Measurements from ENCODE around the gene LUC7L3. TPM values are rescaled to one million over a fixed set of nuclear protein-coding genes. Genes with fewer than 3 reads are reported as not detected.

The LUC7L3 gene
- total RNA-seq, 1 donor from 2014 or later, result 32.0 TPM

DNA sequence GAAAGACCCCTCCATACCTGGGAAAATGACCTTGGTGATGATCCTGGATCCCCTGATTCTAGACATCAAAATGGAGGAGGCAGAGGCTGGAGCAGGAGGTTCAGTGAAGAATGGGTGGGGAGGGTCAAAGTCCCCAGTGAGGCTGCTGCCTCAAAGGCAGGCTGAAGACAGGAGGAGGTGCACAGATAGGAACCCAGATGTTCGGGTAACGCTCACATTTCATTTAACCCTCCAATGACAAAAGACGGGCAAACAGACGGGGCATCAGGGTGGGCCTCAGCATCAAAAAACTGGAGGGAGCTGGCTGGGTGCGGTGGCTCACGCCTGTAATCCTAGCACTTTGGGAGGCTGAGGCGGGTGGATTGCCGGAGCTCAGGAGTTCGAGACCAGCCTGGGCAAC is 48.0 kb downstream of the LUC7L3 start, which contains the start of gene ANKRD40CL:
Gene ANKRD40CL, minus strand, starts transcription at position 73 of the 400 bp plus-strand sequence. CDS start 605 bp downstream, outside the sequence.
- H3K9me3 ChIP-seq, result no peaks in the 10 kb centered on the region
- no peak within 1 kb of the TSS for H3K27ac ChIP-seq
- H3K27me3 ChIP-seq, result no peaks in the 10 kb centered on the region
- TF ChIP-seq, protein P1, sequence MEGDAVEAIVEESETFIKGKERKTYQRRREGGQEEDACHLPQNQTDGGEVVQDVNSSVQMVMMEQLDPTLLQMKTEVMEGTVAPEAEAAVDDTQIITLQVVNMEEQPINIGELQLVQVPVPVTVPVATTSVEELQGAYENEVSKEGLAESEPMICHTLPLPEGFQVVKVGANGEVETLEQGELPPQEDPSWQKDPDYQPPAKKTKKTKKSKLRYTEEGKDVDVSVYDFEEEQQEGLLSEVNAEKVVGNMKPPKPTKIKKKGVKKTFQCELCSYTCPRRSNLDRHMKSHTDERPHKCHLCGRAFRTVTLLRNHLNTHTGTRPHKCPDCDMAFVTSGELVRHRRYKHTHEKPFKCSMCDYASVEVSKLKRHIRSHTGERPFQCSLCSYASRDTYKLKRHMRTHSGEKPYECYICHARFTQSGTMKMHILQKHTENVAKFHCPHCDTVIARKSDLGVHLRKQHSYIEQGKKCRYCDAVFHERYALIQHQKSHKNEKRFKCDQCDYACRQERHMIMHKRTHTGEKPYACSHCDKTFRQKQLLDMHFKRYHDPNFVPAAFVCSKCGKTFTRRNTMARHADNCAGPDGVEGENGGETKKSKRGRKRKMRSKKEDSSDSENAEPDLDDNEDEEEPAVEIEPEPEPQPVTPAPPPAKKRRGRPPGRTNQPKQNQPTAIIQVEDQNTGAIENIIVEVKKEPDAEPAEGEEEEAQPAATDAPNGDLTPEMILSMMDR (IDR thresholded peaks at IDR 0.05), result no peak
- intact Hi-C loops (cut with DNase I), result no loop called here
- no peak within 1 kb of the TSS for H3K4me3 ChIP-seq
- no peak for DNase-seq (ENCODE audit: low spot score in 2 of 2)
- no peaks in the 10 kb centered on the region for H3K36me3 ChIP-seq
- H3K4me1 ChIP-seq, result peaks cover 6 to 11% of the 10 kb centered on the region in 2 donors

DNA sequence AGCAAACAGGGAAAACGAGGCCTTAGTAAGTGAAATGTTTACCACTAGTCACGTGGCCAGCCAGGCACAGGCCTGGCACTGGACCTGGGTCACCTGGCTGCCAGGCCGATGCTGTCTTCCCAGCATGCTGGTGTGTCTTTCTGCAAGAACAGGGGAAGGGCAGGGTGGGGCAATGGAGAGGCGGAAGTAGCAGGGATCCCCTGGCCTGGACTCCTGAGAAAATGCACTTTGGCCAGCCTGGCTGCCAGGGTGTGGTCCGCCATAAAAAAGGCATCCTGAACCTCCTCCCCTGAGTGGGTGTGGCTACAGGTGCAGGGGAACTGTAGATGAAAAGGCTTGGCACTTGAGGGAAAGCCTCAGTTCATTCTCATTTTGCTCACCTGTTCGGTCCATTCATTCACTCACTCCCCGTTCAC is 49.0 kb downstream of the LUC7L3 start:
- intact Hi-C loops (cut with DNase I), result no loop called here
- no peaks in the 10 kb centered on the region for H3K9me3 ChIP-seq
- no peaks in the 10 kb centered on the region for H3K36me3 ChIP-seq
- TF ChIP-seq, protein P1 (IDR thresholded peaks at IDR 0.05), result no peak
- H3K27ac ChIP-seq, result no peak overlapping the region
- no peaks in the 10 kb centered on the region for H3K27me3 ChIP-seq
- no peak for DNase-seq (ENCODE audit: low spot score in 2 of 2)
- peaks cover 6 to 11% of the 10 kb centered on the region in 2 donors for H3K4me1 ChIP-seq
- no peak overlapping the region for H3K4me3 ChIP-seq

DNA sequence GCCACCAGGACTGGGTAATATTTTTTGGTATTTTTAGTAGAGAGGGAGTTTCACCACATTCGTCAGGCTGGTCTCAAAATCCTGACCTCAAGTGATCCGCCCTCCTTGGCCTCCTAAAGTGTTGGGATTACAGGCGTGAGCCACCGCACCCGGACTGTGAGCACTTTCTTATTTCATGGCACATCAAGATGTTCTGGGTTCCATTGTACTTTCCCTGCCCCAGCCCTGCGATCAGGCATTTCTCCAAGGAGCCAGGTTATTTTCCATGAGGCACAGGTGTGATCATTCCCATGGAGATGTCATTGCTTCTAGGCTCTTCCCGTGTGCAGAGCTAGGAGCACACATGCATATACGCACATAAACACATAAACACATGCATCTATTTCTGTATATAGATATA is 50.5 kb downstream of the LUC7L3 start:
- H3K4me1 ChIP-seq, result peaks cover 0 to 10% of the 10 kb centered on the region in 2 donors
- DNase-seq (ENCODE audit: low spot score in 2 of 2), result no peak
- no peaks in the 10 kb centered on the region for H3K27me3 ChIP-seq
- intact Hi-C loops (cut with DNase I), result no loop called here
- no peak overlapping the region for H3K27ac ChIP-seq
- TF ChIP-seq, protein P1 (IDR thresholded peaks at IDR 0.05), result no peak
- no peaks in the 10 kb centered on the region for H3K36me3 ChIP-seq
- H3K9me3 ChIP-seq, result no peaks in the 10 kb centered on the region
- H3K4me3 ChIP-seq, result no peak overlapping the region

DNA sequence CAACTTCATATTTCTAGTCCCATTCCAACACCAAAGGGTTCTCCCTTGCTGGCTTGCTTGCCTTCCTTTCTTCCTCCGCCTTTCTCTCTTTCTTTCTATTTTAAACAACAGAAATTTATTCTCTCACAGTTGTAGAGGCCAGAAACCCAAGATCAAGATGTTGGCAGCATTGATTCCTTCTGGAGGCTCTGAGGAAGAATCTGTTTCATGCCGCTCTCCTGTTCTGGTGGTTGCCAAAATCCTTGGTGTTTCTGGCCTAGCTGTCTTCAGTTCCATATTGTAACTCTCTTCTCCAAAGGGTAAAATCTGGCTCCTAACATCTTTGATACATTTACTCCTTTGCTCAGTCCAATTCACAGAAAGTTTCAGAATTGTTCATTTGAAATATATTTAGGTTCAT is 50.9 kb downstream of the LUC7L3 start:
- no peak for DNase-seq (ENCODE audit: low spot score in 2 of 2)
- no peaks in the 10 kb centered on the region for H3K36me3 ChIP-seq

DNA sequence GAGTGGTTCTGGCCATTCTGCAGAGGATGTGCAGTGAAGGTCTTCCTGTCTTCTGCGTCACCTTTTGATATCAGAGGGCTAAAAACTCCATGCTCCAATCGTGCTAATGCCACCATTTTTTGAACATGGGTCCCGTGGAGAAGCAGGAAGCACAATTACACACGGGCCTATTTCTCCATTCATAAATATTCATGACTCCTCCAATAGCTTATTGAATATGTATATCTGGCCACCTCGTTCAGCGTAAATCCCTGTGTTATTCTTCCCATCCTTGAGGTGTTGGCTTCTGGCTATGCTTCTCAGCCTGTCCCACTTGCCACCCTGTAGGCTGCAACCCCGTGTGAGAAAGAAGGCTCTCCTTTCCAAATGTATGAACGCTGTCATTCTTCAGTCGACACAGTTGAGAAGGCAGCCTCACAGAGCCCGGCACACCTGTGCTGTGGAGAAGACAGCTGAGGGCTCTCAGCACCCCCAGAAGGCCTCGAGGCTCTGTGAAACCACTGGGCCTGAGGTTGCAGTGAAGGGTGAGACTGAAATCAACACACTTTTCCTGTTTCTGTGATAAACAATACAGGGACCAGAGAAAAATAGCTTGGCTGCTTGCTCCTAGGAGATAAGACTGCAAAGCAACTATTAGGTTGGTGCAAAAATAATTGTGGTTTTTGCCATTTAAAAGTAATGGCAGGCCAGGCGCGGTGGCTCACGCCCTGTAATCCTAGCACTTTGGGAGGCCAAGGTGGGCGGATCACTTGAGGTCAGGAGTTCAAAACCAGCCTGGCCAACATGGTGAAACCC is 52.8 kb downstream of the LUC7L3 start:
- no peak overlapping the region for H3K27ac ChIP-seq
- TF ChIP-seq, protein P1 (IDR thresholded peaks at IDR 0.05), result no peak
- H3K4me3 ChIP-seq, result no peak overlapping the region
- no peaks in the 10 kb centered on the region for H3K27me3 ChIP-seq
- H3K36me3 ChIP-seq, result no peaks in the 10 kb centered on the region
- no peaks in the 10 kb centered on the region for H3K9me3 ChIP-seq
- peak in 1 of 2 donors; percentile 30 for DNase-seq (ENCODE audit: low spot score in 2 of 2)
- intact Hi-C loops (cut with DNase I), result no loop called here
- H3K4me1 ChIP-seq, result no peaks in the 10 kb centered on the region

More for the DNA sequence above, 50.9 kb downstream of the LUC7L3 start:
- TF ChIP-seq, protein P1 (IDR thresholded peaks at IDR 0.05), result no peak
- H3K27ac ChIP-seq, result no peak overlapping the region
- intact Hi-C loops (cut with DNase I), result no loop called here
- no peak overlapping the region for H3K4me3 ChIP-seq
- H3K27me3 ChIP-seq, result no peaks in the 10 kb centered on the region
- H3K4me1 ChIP-seq, result peaks cover 0 to 5% of the 10 kb centered on the region in 2 donors
- no peaks in the 10 kb centered on the region for H3K9me3 ChIP-seq
